ENCODE data around the gene NDUFAF4.

The NDUFAF4 gene

GRCh38 chr6:96899451-96899998 lies 1.8 kb upstream of the NDUFAF4 start:
- H3K27ac ChIP-seq, result peak overlapping the region in 1 of 2 donors; percentile 11
- H3K9me3 ChIP-seq, result no peaks in the 10 kb centered on the region
- peaks cover 0 to under 1% (median 0%) of the 10 kb centered on the region in 3 donors for H3K36me3 ChIP-seq
- H3K4me3 ChIP-seq, result no peak overlapping the region
- no peaks in the 10 kb centered on the region for H3K27me3 ChIP-seq
- peaks cover 0 to 38% (median 20%) of the 10 kb centered on the region in 4 donors for H3K4me1 ChIP-seq
- intact Hi-C loops (cut with DNase I; ENCODE audit: low total_unique reads), result loop anchor here (5.0 to 10.0 kb wide), 5 partner anchors 65 to 377 kb away; partner anchors contain the start of genes GPR63 and UFL1
- TF ChIP-seq CTCF (IDR thresholded peaks at IDR 0.05), result no peak
- no peak for DNase-seq

- DNase-seq, result no peak
- peak overlapping the region; percentile 84 to 92 for H3K27ac ChIP-seq
- peaks cover 0 to 5% (median 2%) of the 10 kb centered on the region in 3 donors for H3K36me3 ChIP-seq
- peak; percentile 33 to 50 for TF ChIP-seq CTCF (IDR thresholded peaks at IDR 0.05)
- intact Hi-C loops (cut with DNase I; ENCODE audit: low total_unique reads), result loop anchor here (5.0 to 10.0 kb wide), 5 partner anchors 64 to 377 kb away; partner anchors contain the start of genes GPR63 and UFL1
- H3K27me3 ChIP-seq, result no peaks in the 10 kb centered on the region
- peaks cover 0 to 43% (median 20%) of the 10 kb centered on the region in 4 donors for H3K4me1 ChIP-seq
- no peaks in the 10 kb centered on the region for H3K9me3 ChIP-seq
- H3K4me3 ChIP-seq, result peak overlapping the region; percentile 94 to 98
Observed at GRCh38 chr6:96899019-96899418, 1.3 kb upstream of the NDUFAF4 start.

GRCh38 chr6:96898241-96898851 lies 655 bp upstream of the NDUFAF4 start:
- peaks cover 0 to 10% (median 4%) of the 10 kb centered on the region in 3 donors for H3K36me3 ChIP-seq
- no peak for DNase-seq
- H3K27me3 ChIP-seq, result no peaks in the 10 kb centered on the region
- TF ChIP-seq CTCF (IDR thresholded peaks at IDR 0.05), result no peak
- H3K27ac ChIP-seq, result peak overlapping the region; percentile 84 to 92
- H3K4me1 ChIP-seq, result peaks cover 0 to 44% (median 20%) of the 10 kb centered on the region in 4 donors
- H3K4me3 ChIP-seq, result peak overlapping the region; percentile 94 to 98
- intact Hi-C loops (cut with DNase I; ENCODE audit: low total_unique reads), result loop anchor here (5.0 to 10.0 kb wide), 5 partner anchors 64 to 376 kb away; partner anchors contain the start of genes GPR63 and UFL1
- H3K9me3 ChIP-seq, result no peaks in the 10 kb centered on the region

GRCh38 chr6:96889146-96889545 lies 8.5 kb downstream of the NDUFAF4 start:
- Histone ChIP-seq H3K9me3 (no peaks in the 10 kb centered on the region), H3K36me3 (peaks cover 23 to 40% (median 39%) of the 10 kb centered on the region in 3 donors), H3K27me3 (no peaks in the 10 kb centered on the region), H3K4me3 (no peak overlapping the region), H3K4me1 (peaks cover 0 to 3% (median 0%) of the 10 kb centered on the region in 4 donors), H3K27ac (no peak overlapping the region)
- intact Hi-C loops (cut with DNase I; ENCODE audit: low total_unique reads), result no loop called here
- no peak for DNase-seq
- no peak for TF ChIP-seq CTCF (IDR thresholded peaks at IDR 0.05)

GRCh38 chr6:96888745-96889144 lies 8.9 kb downstream of the NDUFAF4 start:
- Histone ChIP-seq H3K4me1 (no peaks in the 10 kb centered on the region), H3K27me3 (no peaks in the 10 kb centered on the region), H3K9me3 (no peaks in the 10 kb centered on the region), H3K4me3 (no peak overlapping the region), H3K27ac (no peak overlapping the region), H3K36me3 (peaks cover 23 to 37% (median 36%) of the 10 kb centered on the region in 3 donors)
- no peak for DNase-seq
- no peak for TF ChIP-seq CTCF (IDR thresholded peaks at IDR 0.05)
- intact Hi-C loops (cut with DNase I; ENCODE audit: low total_unique reads), result no loop called here

Measured in tibial artery (tissue), 4 donors.